Measurements from ENCODE around the gene FXYD2. TPM values are rescaled to one million over a fixed set of nuclear protein-coding genes. Genes with fewer than 3 reads are reported as not detected.

The FXYD2 gene
- total RNA-seq, 4 donors from 2014 or later: 0.19 to 0.95 TPM; not detected in 2

- H3K4me1 ChIP-seq: peaks cover 17 to 66% (median 39%) of the 10 kb centered on the region in 3 donors
These were observed 5.2 kb downstream of the FXYD2 start for GRCh38 chr11:117819096-117820040.

GRCh38 chr11:117818041-117818873, 6.3 kb downstream of the FXYD2 start:
- WGBS, 2 donors: 51 to 72% methylated on average over 4 to 6 of the region's 9 CpGs
- H3K27ac ChIP-seq: peak overlapping the region in 2 of 4 donors; percentile 75 to 83
- DNase-seq: no peak

More at GRCh38 chr11:117819096-117820040, 5.2 kb downstream of the FXYD2 start:
- TF ChIP-seq, protein P1, sequence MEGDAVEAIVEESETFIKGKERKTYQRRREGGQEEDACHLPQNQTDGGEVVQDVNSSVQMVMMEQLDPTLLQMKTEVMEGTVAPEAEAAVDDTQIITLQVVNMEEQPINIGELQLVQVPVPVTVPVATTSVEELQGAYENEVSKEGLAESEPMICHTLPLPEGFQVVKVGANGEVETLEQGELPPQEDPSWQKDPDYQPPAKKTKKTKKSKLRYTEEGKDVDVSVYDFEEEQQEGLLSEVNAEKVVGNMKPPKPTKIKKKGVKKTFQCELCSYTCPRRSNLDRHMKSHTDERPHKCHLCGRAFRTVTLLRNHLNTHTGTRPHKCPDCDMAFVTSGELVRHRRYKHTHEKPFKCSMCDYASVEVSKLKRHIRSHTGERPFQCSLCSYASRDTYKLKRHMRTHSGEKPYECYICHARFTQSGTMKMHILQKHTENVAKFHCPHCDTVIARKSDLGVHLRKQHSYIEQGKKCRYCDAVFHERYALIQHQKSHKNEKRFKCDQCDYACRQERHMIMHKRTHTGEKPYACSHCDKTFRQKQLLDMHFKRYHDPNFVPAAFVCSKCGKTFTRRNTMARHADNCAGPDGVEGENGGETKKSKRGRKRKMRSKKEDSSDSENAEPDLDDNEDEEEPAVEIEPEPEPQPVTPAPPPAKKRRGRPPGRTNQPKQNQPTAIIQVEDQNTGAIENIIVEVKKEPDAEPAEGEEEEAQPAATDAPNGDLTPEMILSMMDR (IDR thresholded peaks at IDR 0.05): peak in 5 of 6 experiments; percentile 25 to 63 (median 40)
- no peak for TF ChIP-seq POLR2A (IDR thresholded peaks at IDR 0.05)
- no peak for DNase-seq
- Histone ChIP-seq H3K27me3 (no peaks in the 10 kb centered on the region), H3K9me3 (no peaks in the 10 kb centered on the region), H3K27ac (no peak overlapping the region), H3K4me3 (no peak overlapping the region), H3K36me3 (no peaks in the 10 kb centered on the region)
- 63% methylated on average over 4 of the region's 10 CpGs; no CpG with 5 or more reads in 1 of the 2 donors for WGBS, 2 donors
- intact Hi-C loops (cut with DNase I): loop anchor here (10.0 kb wide), 1 partner anchor 395 kb away; no protein-coding TSS in a partner anchor

DNA sequence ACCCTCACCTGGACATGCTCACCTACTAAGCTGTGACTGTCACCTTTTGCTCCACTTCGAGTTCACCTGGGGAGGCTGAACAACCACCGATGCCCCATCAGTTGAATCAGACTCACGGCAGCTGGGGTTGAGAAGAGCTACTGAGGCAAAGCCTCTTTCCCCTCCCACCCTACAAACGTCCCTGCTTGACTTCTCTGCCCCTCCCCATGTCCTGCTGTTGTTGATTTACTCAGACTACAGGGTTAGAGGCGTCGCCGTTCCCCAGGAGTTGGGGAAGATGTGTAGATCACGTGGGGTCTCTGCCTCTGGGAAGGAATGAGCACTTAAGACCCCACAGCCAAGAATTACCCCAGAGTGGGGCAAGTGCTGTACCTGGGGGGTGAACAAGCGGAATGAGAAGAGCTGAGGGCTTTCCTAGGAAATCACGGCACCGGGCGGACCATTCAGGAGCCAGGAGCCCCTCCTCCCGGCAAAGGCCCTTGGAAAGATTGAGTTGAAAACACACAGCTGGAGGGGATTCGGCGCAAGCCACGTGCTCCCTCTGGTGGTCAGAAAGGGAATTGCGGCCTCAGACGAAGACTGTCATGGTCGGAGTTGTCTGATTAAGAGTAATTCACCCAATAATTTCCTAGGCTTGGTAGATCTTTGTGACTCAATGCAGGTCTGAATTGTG, 7.0 kb downstream of the FXYD2 start:
- TF ChIP-seq, protein P1 (IDR thresholded peaks at IDR 0.05): peak; percentile 98 to 100 (median 99)
- no peak for TF ChIP-seq POLR2A (IDR thresholded peaks at IDR 0.05)
- 10 to 14% methylated on average over 17 to 18 of the region's 19 CpGs for WGBS, 2 donors
- H3K27me3 ChIP-seq: no peaks in the 10 kb centered on the region
- intact Hi-C loops (cut with DNase I): loop anchor here (10.0 kb wide), 1 partner anchor 393 kb away; no protein-coding TSS in a partner anchor
- no peaks in the 10 kb centered on the region for H3K9me3 ChIP-seq
- peak overlapping the region in 2 of 4 donors; percentile 23 to 50 for H3K4me3 ChIP-seq
- H3K27ac ChIP-seq: peak overlapping the region; percentile 55 to 83 (median 71)
- no peaks in the 10 kb centered on the region for H3K36me3 ChIP-seq
- DNase-seq: no peak
- H3K4me1 ChIP-seq: peaks cover 17 to 52% (median 30%) of the 10 kb centered on the region in 3 donors

More at GRCh38 chr11:117818041-117818873, 6.3 kb downstream of the FXYD2 start:
- H3K4me1 ChIP-seq: peaks cover 17 to 58% (median 30%) of the 10 kb centered on the region in 3 donors
- H3K4me3 ChIP-seq: no peak overlapping the region
- intact Hi-C loops (cut with DNase I): loop anchor here (10.0 kb wide), 1 partner anchor 393 kb away; no protein-coding TSS in a partner anchor
- H3K27me3 ChIP-seq: no peaks in the 10 kb centered on the region
- no peaks in the 10 kb centered on the region for H3K36me3 ChIP-seq
- H3K9me3 ChIP-seq: no peaks in the 10 kb centered on the region
- TF ChIP-seq, protein P1 (IDR thresholded peaks at IDR 0.05): no peak
- no peak for TF ChIP-seq POLR2A (IDR thresholded peaks at IDR 0.05)

DNA sequence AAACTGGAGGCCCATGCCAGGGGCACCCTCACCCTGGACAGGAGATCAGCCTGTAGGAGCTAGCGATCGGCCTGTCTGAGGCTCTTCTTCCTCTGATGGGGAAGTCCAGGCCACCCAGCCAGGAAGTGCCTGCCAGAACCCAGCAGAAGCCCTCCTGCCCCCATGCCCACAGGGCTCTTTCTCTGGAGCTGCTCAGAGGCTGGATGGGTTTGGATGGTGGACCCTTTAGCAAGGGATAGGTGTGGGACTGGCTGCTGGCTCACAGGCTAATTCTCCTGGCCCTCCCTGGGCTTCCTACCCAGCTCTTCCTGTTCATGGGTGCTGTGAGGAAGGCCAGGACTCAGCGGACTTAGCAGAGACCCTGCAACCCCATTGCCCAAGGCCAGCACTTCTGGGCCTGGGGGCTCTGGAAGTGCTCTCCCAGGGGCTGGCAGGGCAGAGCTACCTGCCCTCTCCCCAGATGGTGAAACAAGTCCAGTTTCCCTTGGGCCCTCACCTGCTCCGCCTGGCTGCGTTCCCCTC, 7.6 kb downstream of the FXYD2 start:
- H3K36me3 ChIP-seq: no peaks in the 10 kb centered on the region
- H3K27ac ChIP-seq: peak overlapping the region; percentile 55 to 83 (median 71)
- no peaks in the 10 kb centered on the region for H3K27me3 ChIP-seq
- TF ChIP-seq POLR2A (IDR thresholded peaks at IDR 0.05): no peak
- TF ChIP-seq, protein P1 (IDR thresholded peaks at IDR 0.05): no peak
- H3K9me3 ChIP-seq: no peaks in the 10 kb centered on the region
- no peak for DNase-seq
- peaks cover 17 to 46% (median 30%) of the 10 kb centered on the region in 3 donors for H3K4me1 ChIP-seq
- WGBS, 2 donors: 70 to 89% methylated on average over 2 to 3 of the region's 5 CpGs
- intact Hi-C loops (cut with DNase I): loop anchor here (10.0 kb wide), 1 partner anchor 392 kb away; no protein-coding TSS in a partner anchor
- H3K4me3 ChIP-seq: peak overlapping the region in 2 of 4 donors; percentile 23 to 50
